ENCODE measurements around the gene TSHR.

TSHR gene

DNA sequence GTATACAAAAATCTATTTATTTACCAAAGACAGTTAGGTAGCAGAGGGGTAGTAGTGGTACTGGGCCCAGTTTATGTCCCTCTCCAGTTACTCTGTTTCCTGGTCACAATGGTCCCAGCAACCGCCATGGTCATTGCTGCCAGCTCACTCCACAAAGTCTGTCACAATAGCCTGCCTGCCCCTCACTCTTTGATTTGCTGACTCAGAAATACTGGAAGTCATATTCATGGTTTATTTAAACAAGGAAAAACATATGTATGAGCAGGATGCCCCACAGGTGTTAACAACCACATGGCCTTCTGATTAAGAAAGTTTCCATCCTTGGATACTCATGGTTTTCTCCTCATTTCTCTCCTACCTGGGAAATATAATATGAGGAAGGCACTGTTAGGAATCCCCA is 49.2 kb downstream of the TSHR start:
- TF ChIP-seq ZNF70 (CRISPR knock-in tag; IDR thresholded peaks at IDR 0.05), result no peak
- no peak for TF ChIP-seq GLIS3 (CRISPR knock-in tag; IDR thresholded peaks at IDR 0.05)
- no peak for TF ChIP-seq TSHZ2 (CRISPR knock-in tag; IDR thresholded peaks at IDR 0.05)
- TF ChIP-seq ZFP3 (CRISPR knock-in tag; IDR thresholded peaks at IDR 0.05), result no peak
- no peak for TF ChIP-seq ESRRG (CRISPR knock-in tag; IDR thresholded peaks at IDR 0.05)
- no peak for TF ChIP-seq CREB5 (CRISPR knock-in tag; IDR thresholded peaks at IDR 0.05; ENCODE audit: low read depth)
- no peak for TF ChIP-seq CSDC2 (CRISPR knock-in tag; IDR thresholded peaks at IDR 0.05)
- no peak for TF ChIP-seq TCF4 (CRISPR knock-in tag; IDR thresholded peaks at IDR 0.05; ENCODE audit: borderline replicate concordance)
- TF ChIP-seq ZC3H10 (CRISPR knock-in tag; IDR thresholded peaks at IDR 0.05), result no peak
- TF ChIP-seq ARNTL (CRISPR knock-in tag; IDR thresholded peaks at IDR 0.05; ENCODE audit: borderline replicate concordance, low read depth), result no peak
- TF ChIP-seq TOX (CRISPR knock-in tag; IDR thresholded peaks at IDR 0.05; ENCODE audit: borderline replicate concordance), result no peak
- no peak for TF ChIP-seq CSRNP3 (CRISPR knock-in tag; IDR thresholded peaks at IDR 0.05)
- TF ChIP-seq RARB (CRISPR knock-in tag; IDR thresholded peaks at IDR 0.05), result no peak
- ATAC-seq, result no peak

GRCh38 chr14:81005540-81006228 is 50.3 kb downstream of the TSHR start:
- no peak for ATAC-seq
- TF ChIP-seq ZNF565 (CRISPR knock-in tag; conservative IDR thresholded peaks at IDR 0.05; ENCODE audit: low read depth), result no peak

DNA sequence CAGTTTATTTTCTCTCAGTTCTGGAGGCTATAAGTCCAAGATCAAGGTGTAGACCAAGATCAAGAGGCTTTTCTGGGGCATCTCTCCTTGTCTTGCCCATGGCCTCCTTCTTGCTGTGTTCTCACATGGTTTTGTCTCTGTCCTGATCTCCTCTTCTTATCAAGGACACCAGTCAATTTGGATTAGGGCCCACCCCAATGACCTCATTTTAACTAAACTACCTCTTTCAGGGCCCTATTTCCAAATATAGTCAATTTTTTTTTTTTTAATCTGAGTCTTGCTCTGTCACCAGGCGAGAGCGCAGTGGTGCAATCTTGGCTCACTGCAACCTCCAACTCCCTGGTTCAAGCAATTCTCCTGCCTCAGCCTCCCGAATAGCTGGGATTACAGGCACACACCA is 50.8 kb downstream of the TSHR start:
- TF ChIP-seq OSR1 (CRISPR knock-in tag; IDR thresholded peaks at IDR 0.05) (no peak), PPARA (CRISPR knock-in tag; IDR thresholded peaks at IDR 0.05; ENCODE audit: borderline replicate concordance) (no peak), ZNF70 (CRISPR knock-in tag; IDR thresholded peaks at IDR 0.05) (no peak), ISL1 (CRISPR knock-in tag; IDR thresholded peaks at IDR 0.05) (no peak)
- no peak for ATAC-seq

DNA sequence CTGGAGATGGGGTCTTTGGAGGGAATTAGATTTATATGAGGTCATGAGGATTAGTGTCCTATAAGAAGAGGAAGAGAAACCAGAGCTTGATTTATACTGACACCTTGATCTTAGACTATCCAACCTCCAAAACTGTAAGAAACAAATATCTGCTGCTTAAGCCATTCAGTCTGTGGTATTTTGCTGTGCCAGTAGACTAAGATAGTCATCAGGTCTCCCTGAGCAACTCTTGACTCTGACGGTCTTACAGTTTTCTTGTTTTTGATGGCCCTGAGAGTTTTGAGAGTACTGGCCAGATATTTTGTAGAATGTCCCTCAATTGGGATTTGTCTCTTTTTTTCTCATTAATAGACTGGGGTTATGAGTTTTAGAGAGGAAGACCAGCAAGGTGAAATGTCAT is 51.7 kb downstream of the TSHR start:
- no peak for ATAC-seq
- TF ChIP-seq TOX (CRISPR knock-in tag; IDR thresholded peaks at IDR 0.05; ENCODE audit: borderline replicate concordance) (no peak), CREB5 (CRISPR knock-in tag; IDR thresholded peaks at IDR 0.05; ENCODE audit: low read depth) (no peak), TCF4 (CRISPR knock-in tag; IDR thresholded peaks at IDR 0.05; ENCODE audit: borderline replicate concordance) (no peak), PPARA (CRISPR knock-in tag; IDR thresholded peaks at IDR 0.05; ENCODE audit: borderline replicate concordance) (no peak), POU6F1 (CRISPR knock-in tag; IDR thresholded peaks at IDR 0.05; ENCODE audit: borderline replicate concordance, low read depth) (no peak), GLIS3 (CRISPR knock-in tag; IDR thresholded peaks at IDR 0.05) (no peak), RARB (CRISPR knock-in tag; IDR thresholded peaks at IDR 0.05) (no peak), ESRRG (CRISPR knock-in tag; IDR thresholded peaks at IDR 0.05) (no peak), TSHZ2 (CRISPR knock-in tag; IDR thresholded peaks at IDR 0.05) (no peak), ARNTL (CRISPR knock-in tag; IDR thresholded peaks at IDR 0.05; ENCODE audit: borderline replicate concordance, low read depth) (no peak), ZNF70 (CRISPR knock-in tag; IDR thresholded peaks at IDR 0.05) (no peak), ZNF565 (CRISPR knock-in tag; conservative IDR thresholded peaks at IDR 0.05; ENCODE audit: low read depth) (no peak), CSDC2 (CRISPR knock-in tag; IDR thresholded peaks at IDR 0.05) (no peak), ISL1 (CRISPR knock-in tag; IDR thresholded peaks at IDR 0.05) (no peak), ZFP30 (CRISPR knock-in tag; IDR thresholded peaks at IDR 0.05) (no peak), SNAI2 (CRISPR knock-in tag; IDR thresholded peaks at IDR 0.05) (no peak), CSRNP3 (CRISPR knock-in tag; IDR thresholded peaks at IDR 0.05) (no peak)

Measured in SK-N-SH treated with all-trans-retinoic acid at 6 μM for 48 hours (cell line).